GM12864 (cell line): ENCODE data around the gene VPS13D.

ENCODE experiments used
- DNase-seq: peaks from one replicate; pipeline ENCODE4 v3.0.0-alpha.2; 2011; ENCODE audit warnings: low read depth
- H3K4me3 ChIP-seq: 2 replicates; pipeline ENCODE4 v1.5.1; 2011; ENCODE audit warnings: mild to moderate bottlenecking, low read depth, low read length, control low read depth
- TF ChIP-seq, protein P1 (sequence below): IDR thresholded peaks from 2 replicates; pipeline ENCODE4 v1.5.1; 2011; ENCODE audit warnings: low read depth, mild to moderate bottlenecking, moderate library complexity, low read length, control low read depth, inconsistent platforms; ENCODE audit errors: missing control alignments

The VPS13D gene

DNA sequence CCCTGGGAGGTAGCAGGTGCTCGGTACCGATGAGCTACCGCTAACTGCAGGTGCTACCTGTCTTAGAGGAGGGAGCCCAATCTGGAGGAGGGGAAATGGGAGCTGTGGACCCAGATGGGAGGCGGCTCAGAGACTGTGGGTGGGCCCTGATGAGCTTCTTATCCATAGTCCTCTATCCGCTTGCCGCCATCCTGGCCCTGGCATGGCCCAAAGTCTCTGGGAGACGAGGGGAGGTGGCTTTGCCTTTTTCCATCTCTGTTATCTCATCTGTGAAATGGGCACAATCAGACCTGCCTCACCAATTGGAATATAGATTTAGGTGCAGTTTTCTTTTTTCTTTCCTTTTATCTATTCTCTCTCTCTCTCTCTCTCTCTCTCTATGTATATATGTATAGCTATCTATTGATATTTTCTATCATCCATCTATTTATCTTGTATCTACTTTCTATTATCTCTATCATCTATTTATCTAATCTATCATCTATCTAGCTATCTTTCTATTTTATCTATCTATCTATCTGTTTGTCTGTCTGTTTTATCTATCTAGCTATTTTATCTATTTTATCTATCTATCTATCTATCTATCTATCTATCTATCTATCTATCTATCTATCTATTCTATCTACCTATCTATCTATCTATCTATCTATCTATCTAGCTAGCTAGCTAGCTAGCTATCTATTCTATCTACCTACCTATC lies 46.6 kb upstream of the VPS13D start:
- TF ChIP-seq, protein P1, sequence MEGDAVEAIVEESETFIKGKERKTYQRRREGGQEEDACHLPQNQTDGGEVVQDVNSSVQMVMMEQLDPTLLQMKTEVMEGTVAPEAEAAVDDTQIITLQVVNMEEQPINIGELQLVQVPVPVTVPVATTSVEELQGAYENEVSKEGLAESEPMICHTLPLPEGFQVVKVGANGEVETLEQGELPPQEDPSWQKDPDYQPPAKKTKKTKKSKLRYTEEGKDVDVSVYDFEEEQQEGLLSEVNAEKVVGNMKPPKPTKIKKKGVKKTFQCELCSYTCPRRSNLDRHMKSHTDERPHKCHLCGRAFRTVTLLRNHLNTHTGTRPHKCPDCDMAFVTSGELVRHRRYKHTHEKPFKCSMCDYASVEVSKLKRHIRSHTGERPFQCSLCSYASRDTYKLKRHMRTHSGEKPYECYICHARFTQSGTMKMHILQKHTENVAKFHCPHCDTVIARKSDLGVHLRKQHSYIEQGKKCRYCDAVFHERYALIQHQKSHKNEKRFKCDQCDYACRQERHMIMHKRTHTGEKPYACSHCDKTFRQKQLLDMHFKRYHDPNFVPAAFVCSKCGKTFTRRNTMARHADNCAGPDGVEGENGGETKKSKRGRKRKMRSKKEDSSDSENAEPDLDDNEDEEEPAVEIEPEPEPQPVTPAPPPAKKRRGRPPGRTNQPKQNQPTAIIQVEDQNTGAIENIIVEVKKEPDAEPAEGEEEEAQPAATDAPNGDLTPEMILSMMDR = no peak
- no peak for DNase-seq
- no peak overlapping the region for H3K4me3 ChIP-seq

DNA sequence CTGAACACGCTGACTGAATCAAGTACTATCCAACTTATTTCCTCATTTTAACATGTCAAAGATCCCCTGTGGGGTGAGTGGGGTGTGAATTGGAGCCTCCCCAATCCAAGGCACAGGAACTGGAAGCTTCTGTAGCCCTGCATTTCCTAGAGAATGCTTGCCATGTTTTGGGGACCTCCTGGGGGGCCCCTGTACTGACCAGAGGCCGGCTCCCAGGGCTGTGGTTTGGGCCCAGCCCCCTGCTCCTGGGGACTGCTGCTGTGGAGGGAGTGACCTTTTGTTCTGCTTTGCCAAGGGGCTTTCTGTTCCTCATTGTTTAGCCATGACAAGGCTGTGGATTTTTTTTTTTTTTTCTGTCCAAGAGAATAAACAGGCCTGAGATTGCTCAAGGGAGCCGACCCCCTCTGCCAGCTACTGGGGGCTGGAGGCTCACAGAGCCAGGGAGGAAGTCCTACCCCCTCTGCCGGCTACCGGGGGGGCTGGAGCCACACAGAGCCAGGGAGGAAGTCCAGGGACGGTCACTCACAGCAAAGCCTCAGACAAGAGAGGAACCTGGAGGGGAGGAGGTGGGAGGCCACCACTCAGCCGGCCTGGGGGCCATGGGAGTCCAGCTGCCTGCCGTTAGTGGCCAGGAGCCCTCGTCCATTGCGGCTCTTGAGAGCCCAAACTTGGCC lies 45.7 kb upstream of the VPS13D start:
- H3K4me3 ChIP-seq = no peak overlapping the region
- TF ChIP-seq, protein P1 = no peak
- DNase-seq = no peak

DNA sequence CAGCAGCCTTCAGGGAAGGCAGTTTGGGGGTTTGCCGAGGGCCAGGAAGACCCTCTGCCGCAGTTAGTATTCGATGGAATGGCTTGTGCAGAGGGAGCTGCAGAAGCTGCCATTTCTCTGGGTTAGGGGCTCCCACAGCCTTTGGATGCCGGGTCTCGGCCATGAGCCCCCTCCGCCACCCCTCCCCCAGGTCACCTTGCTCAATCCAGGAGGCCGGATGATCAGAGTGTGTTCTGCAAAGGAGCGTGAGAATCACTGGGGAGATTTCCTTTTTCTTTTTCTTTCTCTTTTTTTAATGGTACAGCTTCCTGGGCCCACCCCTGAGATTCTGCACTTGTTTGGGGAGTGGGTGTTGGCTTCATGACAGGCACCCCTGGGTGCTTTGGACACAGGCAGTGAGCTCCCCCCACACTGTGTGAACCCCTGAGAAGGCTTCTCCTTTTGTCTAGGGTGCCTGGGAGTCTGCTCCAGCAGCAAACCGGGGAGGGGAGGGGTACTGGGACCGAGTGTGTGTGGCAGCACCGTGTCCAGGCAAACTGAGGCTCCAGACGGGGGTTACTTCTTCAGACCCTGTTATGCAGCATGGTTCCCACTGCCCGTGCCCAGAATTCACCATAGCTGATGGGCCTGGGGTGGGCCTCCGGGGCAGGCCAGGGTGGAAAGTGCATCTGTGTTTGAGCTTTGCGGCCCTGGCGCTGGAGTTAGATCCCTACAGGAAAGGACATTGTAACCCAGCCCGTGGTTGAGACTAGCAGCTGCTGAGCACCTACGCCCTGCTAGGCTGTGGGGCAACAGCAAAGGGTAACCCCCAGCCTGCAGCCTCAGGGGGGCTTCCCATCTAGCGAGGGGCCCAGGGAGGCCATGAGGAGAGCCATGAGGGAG lies 44.6 kb upstream of the VPS13D start:
- H3K4me3 ChIP-seq = no peak overlapping the region
- TF ChIP-seq, protein P1 = no peak
- DNase-seq = no peak

DNA sequence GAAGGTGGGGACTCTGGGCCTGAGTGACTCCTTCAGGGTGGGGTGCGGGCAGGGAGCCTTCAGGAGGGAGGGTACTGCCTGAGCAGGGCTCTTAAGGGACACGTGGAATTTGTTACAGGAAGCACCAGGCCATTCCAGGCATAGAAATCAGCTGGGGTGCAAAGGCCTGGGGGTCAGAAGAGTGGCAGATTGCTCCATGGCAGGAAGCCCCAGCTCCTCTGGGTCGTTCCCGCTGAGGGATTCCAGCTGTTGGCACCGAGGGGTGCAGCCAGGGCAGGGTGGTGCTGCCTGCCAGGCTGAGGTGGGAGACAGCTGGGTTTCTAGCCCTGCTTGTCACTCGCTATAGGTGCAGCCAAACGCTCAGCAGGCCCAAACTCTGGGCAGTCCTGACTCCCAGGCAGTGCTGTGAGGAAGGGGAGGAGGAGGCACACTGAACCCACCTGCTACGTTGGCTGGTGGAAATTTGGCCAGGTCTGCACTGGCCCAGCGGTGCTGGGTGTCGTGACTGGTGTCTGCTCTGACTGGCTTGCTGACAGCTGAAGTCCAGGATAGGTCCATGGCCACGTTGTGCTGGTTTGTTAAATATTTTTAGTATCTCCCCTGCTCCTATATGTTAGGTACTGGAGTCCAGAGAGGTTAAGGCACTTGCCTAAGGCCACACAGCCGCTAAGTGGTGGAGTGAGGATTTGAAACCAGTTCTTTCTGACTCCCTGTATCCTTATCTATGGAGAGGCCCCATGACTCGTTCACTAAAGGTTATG lies 43.7 kb upstream of the VPS13D start:
- no peak overlapping the region for H3K4me3 ChIP-seq
- TF ChIP-seq, protein P1 = no peak
- no peak for DNase-seq

DNA sequence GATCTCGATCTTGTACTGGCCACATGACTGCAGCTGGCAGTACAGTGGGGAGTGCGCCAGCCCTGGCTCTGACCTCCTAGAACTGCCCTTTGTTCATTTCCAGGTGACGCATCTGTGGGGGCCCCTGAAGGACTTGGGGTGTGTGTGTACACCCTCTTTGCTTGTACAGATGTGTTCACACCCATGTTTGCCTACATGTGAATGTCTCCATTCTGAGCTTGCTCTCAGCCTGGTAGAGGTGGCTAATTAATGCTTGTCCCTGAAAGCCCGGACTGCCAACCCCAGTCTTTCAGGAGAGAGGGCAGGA lies 43.2 kb upstream of the VPS13D start:
- DNase-seq = no peak
- no peak overlapping the region for H3K4me3 ChIP-seq
- TF ChIP-seq, protein P1 = no peak

DNA sequence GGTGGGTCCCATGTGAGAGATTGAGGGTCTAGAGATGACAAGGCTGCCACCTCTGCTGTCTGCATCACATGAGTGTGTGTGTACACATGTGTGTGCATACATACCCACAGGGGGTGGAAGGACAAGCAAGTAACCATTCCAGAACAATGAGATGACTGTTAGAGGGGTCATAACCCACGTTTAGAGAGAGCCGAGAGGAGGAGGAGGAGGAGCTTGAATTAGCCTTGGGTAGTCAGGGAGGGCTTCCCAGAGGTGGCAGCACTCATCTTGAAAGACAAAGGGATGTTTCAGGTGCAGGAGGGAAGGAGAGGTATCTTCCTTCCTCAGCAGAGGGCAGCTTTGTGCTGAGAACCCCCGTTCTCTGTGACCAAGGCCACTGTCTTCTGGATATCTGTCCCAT lies 41.7 kb upstream of the VPS13D start:
- TF ChIP-seq, protein P1 = no peak
- H3K4me3 ChIP-seq = no peak overlapping the region
- DNase-seq = no peak
